ENCODE data around the gene ADAM15. TPM values are rescaled to one million over a fixed set of nuclear protein-coding genes. Genes with fewer than 3 reads are reported as not detected.

ADAM15 gene
- total RNA-seq, 1 experiment from 2014 or later: 187 TPM

- Histone ChIP-seq H3K79me2 (ENCODE audit: low read depth) (no peaks in the 10 kb centered on the region), H2AFZ (no peak overlapping the region), H3K4me3 (no peak overlapping the region), H3K9me3 (ENCODE audit: insufficient read depth, low read depth) (no peaks in the 10 kb centered on the region), H3K36me3 (ENCODE audit: low read depth) (no peaks in the 10 kb centered on the region), H3K9me2 (ENCODE audit: insufficient read depth) (no peaks in the 10 kb centered on the region), H3K27ac (no peak overlapping the region), H3K4me2 (no peak overlapping the region), H3F3A (ENCODE audit: insufficient read depth, low read depth) (peaks cover 29% of the 10 kb centered on the region; the same call in 1 of the 2 replicates), H3K27me3 (ENCODE audit: insufficient read depth, low read depth) (no peaks in the 10 kb centered on the region), H4K20me1 (ENCODE audit: insufficient read depth) (no peaks in the 10 kb centered on the region; the same call in 1 of the 2 replicates), H3K4me1 (replicated peaks; ENCODE audit: insufficient read depth) (peaks cover 8% of the 10 kb centered on the region)
- CTCF ChIA-PET: interaction anchor here (0.5 kb wide), 1 partner anchor 100 kb away, joined by 3 read pairs; the partner anchor contains the start of gene KRTCAP2
- TF ChIP-seq CTCF (conservative IDR thresholded peaks at IDR 0.05): no peak
- TF ChIP-seq EZH2 (IDR thresholded peaks at IDR 0.05; ENCODE audit: low read depth): no peak
- intact Hi-C loops (cut with micrococcal nuclease; ENCODE audit: unreplicated experiment): no loop called here
- POLR2A ChIA-PET (ENCODE audit: unreplicated experiment): interaction anchor here (0.5 kb wide), 1 partner anchor 138 kb away, joined by 4 read pairs; no protein-coding TSS in a partner anchor
- BruUV-seq (replicated peaks): TSS peak; percentile 19
- no peak for DNase-seq
Observed at GRCh38 chr1:155072531-155073289, 21.6 kb downstream of the ADAM15 start.

GRCh38 chr1:155073377-155074242 lies 22.5 kb downstream of the ADAM15 start:
- ChIA-PET CTCF (no interaction called here), POLR2A (ENCODE audit: unreplicated experiment) (no interaction called here)
- intact Hi-C loops (cut with micrococcal nuclease; ENCODE audit: unreplicated experiment): no loop called here
- no peaks in the 10 kb centered on the region for H3K36me3 ChIP-seq (ENCODE audit: low read depth)
- no peak overlapping the region for H3K4me3 ChIP-seq
- H4K20me1 ChIP-seq (ENCODE audit: insufficient read depth): no peaks in the 10 kb centered on the region; the same call in 1 of the 2 replicates
- no peak for DNase-seq
- no TSS peak for BruUV-seq (replicated peaks)
- H3K27me3 ChIP-seq (ENCODE audit: insufficient read depth, low read depth): no peaks in the 10 kb centered on the region
- peaks cover 36% of the 10 kb centered on the region; the same call in 1 of the 2 replicates for H3F3A ChIP-seq (ENCODE audit: insufficient read depth, low read depth)
- no peak for TF ChIP-seq EZH2 (IDR thresholded peaks at IDR 0.05; ENCODE audit: low read depth)
- TF ChIP-seq CTCF (conservative IDR thresholded peaks at IDR 0.05): no peak
- H3K79me2 ChIP-seq (ENCODE audit: low read depth): no peaks in the 10 kb centered on the region
- no peak overlapping the region for H2AFZ ChIP-seq
- no peaks in the 10 kb centered on the region for H3K9me3 ChIP-seq (ENCODE audit: insufficient read depth, low read depth)
- peaks cover 14% of the 10 kb centered on the region for H3K4me1 ChIP-seq (replicated peaks; ENCODE audit: insufficient read depth)
- H3K27ac ChIP-seq: no peak overlapping the region
- H3K9me2 ChIP-seq (ENCODE audit: insufficient read depth): no peaks in the 10 kb centered on the region
- H3K4me2 ChIP-seq: no peak overlapping the region

GRCh38 chr1:155075535-155075934 lies 24.4 kb downstream of the ADAM15 start:
- no peak for DNase-seq
- Histone ChIP-seq H3K27me3 (ENCODE audit: insufficient read depth, low read depth) (peaks cover 18% of the 10 kb centered on the region), H3K9me2 (ENCODE audit: insufficient read depth) (no peaks in the 10 kb centered on the region), H3K9me3 (ENCODE audit: insufficient read depth, low read depth) (no peaks in the 10 kb centered on the region), H2AFZ (no peak overlapping the region), H3K4me1 (replicated peaks; ENCODE audit: insufficient read depth) (peaks cover 29% of the 10 kb centered on the region), H3K27ac (no peak overlapping the region), H4K20me1 (ENCODE audit: insufficient read depth) (no peaks in the 10 kb centered on the region), H3F3A (ENCODE audit: insufficient read depth, low read depth) (peaks cover 29% of the 10 kb centered on the region; the same call in 1 of the 2 replicates), H3K36me3 (ENCODE audit: low read depth) (no peaks in the 10 kb centered on the region), H3K4me2 (no peak overlapping the region), H3K79me2 (ENCODE audit: low read depth) (no peaks in the 10 kb centered on the region), H3K4me3 (no peak overlapping the region)
- ChIA-PET CTCF (interaction anchor here (0.6 to 0.8 kb wide), 3 partner anchors 10 to 597 kb away, joined by 3 read pairs; no protein-coding TSS in a partner anchor), POLR2A (ENCODE audit: unreplicated experiment) (interaction anchor here (0.6 kb wide), 1 partner anchor 970 kb away, joined by 4 read pairs; no protein-coding TSS in a partner anchor)
- no TSS peak for BruUV-seq (replicated peaks)
- no peak for TF ChIP-seq EZH2 (IDR thresholded peaks at IDR 0.05; ENCODE audit: low read depth)
- no peak for TF ChIP-seq CTCF (conservative IDR thresholded peaks at IDR 0.05)
- intact Hi-C loops (cut with micrococcal nuclease; ENCODE audit: unreplicated experiment): no loop called here

All from PC-9 (cell line).